Liver (tissue), 6 donors: ENCODE results near the gene RNF5. TPM values are rescaled to one million over a fixed set of nuclear protein-coding genes. Genes with fewer than 3 reads are reported as not detected.

Experiments used
- FOXA2 ChIP-seq: IDR thresholded peaks from 2 replicates; pipeline ENCODE4 v1.6.1; 2016; ENCODE audit warnings: antibody characterized with exemption
- GABPA ChIP-seq, 2 donors: IDR thresholded peaks in 1 of 2; conservative IDR thresholded peaks in 1 of 2; 2 replicates each; pipeline ENCODE4 v1.6.1; 2016; ENCODE audit warnings: antibody characterized with exemption in 2 of 2, mild to moderate bottlenecking in 1 of 2, moderate library complexity in 1 of 2
- JUND ChIP-seq, 2 donors: IDR thresholded peaks; 2 replicates each; pipeline ENCODE4 v1.6.1; 2016; ENCODE audit warnings: antibody characterized with exemption in 2 of 2
- MAX ChIP-seq: IDR thresholded peaks from 2 replicates; pipeline ENCODE4 v1.6.1; 2016; ENCODE audit warnings: antibody characterized with exemption
- polyA plus RNA-seq, 2 donors: library from polyadenylated mRNA; stranded (reverse) in 1 of 2; unstranded in 1 of 2; fragments of 200-250 nt in 1 of 2; fragments of >200 nt in 1 of 2; fragmentation: Nextera tagmentation in 1 of 2; extraction: Ambion mirVana in 1 of 2; gene quantifications; one replicate each; pipeline versions ENCODE4 v1.2.1 to v1.2.3, GENCODE V29; 2013 to 2015
- small RNA-seq: library from RNA; depleted of rRNA; stranded (forward); fragments of <200 nt; gene quantifications from one replicate; pipeline ENCODE3, GENCODE V24; 2014
- total RNA-seq, 2 donors: library from RNA; depleted of rRNA; stranded (reverse); fragments of >200 nt; gene quantifications; one replicate each; pipeline ENCODE4 v1.2.3, GENCODE V29; 2014
- donor health status: healthy.
- donor health status: healthy.
- donor health status: healthy.

Gene RNF5
- total and polyA plus RNA-seq, 4 donors, result 51.5 to 85.9 (median 61.0) TPM

GRCh38 chr6:32226434-32226833 lies 48.2 kb downstream of the RNF5 start (continued):
- no peak for TF ChIP-seq FOXA2
- TF ChIP-seq GABPA (IDR thresholded peaks at IDR 0.05 in 1 of 2, conservative IDR thresholded peaks at IDR 0.05 in 1 of 2), result no peak
- no peak for TF ChIP-seq MAX
- no peak for TF ChIP-seq JUND (IDR thresholded peaks at IDR 0.05)

Small RNA genes lying within 50 kb of the gene (small RNA-seq; reads per million reads assigned to genes)
- gene AL662884.1 (not detected), gene MIR6833 (not detected)

Other genes starting within 250 kb of the RNF5 start
- gene CFB, start 232.3 kb upstream of the RNF5 start, total RNA-seq, result 1,000 to 10,000 TPM; 2,016 to 3,272 TPM
- 1,000 to 10,000 TPM; 3,136 to 3,144 TPM for gene CFB, start 232.3 kb upstream of the RNF5 start, polyA plus RNA-seq
- 10 to 100 TPM; 11.1 to 21.8 TPM for gene NELFE, start 219.4 kb upstream of the RNF5 start, total RNA-seq
- 10 to 100 TPM; 11.9 to 14.2 TPM for gene NELFE, start 219.4 kb upstream of the RNF5 start, polyA plus RNA-seq
- gene SKIC2, start 219.2 kb upstream of the RNF5 start, total RNA-seq, result 10 to 100 TPM; 34.7 to 57.6 TPM
- gene SKIC2, start 219.2 kb upstream of the RNF5 start, polyA plus RNA-seq, result 10 to 100 TPM; 26.7 to 34.3 TPM
- 10 to 100 TPM in 1 of 2 donors, 1 to 10 TPM in 1; 4.5 to 11.0 TPM for gene DXO, start 206.3 kb upstream of the RNF5 start, total RNA-seq
- gene DXO, start 206.3 kb upstream of the RNF5 start, polyA plus RNA-seq, result 1 to 10 TPM; 8.9 to 9.7 TPM
- 1,000 to 10,000 TPM in 1 of 2 donors, 100 to 1,000 TPM in 1; 410 to 1,584 TPM for gene C4A, start 196.3 kb upstream of the RNF5 start, total RNA-seq
- gene C4A, start 196.3 kb upstream of the RNF5 start, polyA plus RNA-seq, result 1,000 to 10,000 TPM; 1,485 to 2,903 TPM
- 1,000 to 10,000 TPM in 1 of 2 donors, 100 to 1,000 TPM in 1; 666 to 1,114 TPM for gene C4B, start 163.6 kb upstream of the RNF5 start, total RNA-seq
- gene C4B, start 163.6 kb upstream of the RNF5 start, polyA plus RNA-seq, result 1,000 to 10,000 TPM; 1,699 to 3,560 TPM
- 10 to 100 TPM in 1 of 2 donors, 1 to 10 TPM in 1; 1.7 to 29.6 TPM for gene CYP21A2, start 140.0 kb upstream of the RNF5 start, total RNA-seq
- gene CYP21A2, start 140.0 kb upstream of the RNF5 start, polyA plus RNA-seq, result 10 to 100 TPM in 1 of 2 donors, 1 to 10 TPM in 1; 6.9 to 29.7 TPM
- gene TNXB, start 69.1 kb upstream of the RNF5 start, total RNA-seq, result 10 to 100 TPM in 1 of 2 donors, 1 to 10 TPM in 1; 6.8 to 17.1 TPM
- 1 to 10 TPM; 3.0 to 4.4 TPM for gene TNXB, start 69.1 kb upstream of the RNF5 start, polyA plus RNA-seq
- gene ATF6B, start 50.2 kb upstream of the RNF5 start, total RNA-seq, result 10 to 100 TPM; 13.6 to 13.9 TPM
- gene ATF6B, start 50.2 kb upstream of the RNF5 start, polyA plus RNA-seq, result 10 to 100 TPM; 17.1 to 24.8 TPM
- 1 to 10 TPM; 2.3 to 5.7 TPM for gene FKBPL, start 48.1 kb upstream of the RNF5 start, total RNA-seq
- gene FKBPL, start 48.1 kb upstream of the RNF5 start, polyA plus RNA-seq, result 1 to 10 TPM; 2.8 to 3.3 TPM
- gene PRRT1, start 26.5 kb upstream of the RNF5 start, total RNA-seq, result under 1 TPM in 1 of 2 donors, not detected in 1; 0.08 TPM
- under 1 TPM; 0.19 to 0.24 TPM for gene PRRT1, start 26.5 kb upstream of the RNF5 start, polyA plus RNA-seq
- 10 to 100 TPM; 22.3 to 47.4 TPM for gene PPT2, start 24.3 kb upstream of the RNF5 start, total RNA-seq
- gene PPT2, start 24.3 kb upstream of the RNF5 start, polyA plus RNA-seq, result 1 to 10 TPM; 7.6 to 7.8 TPM
- gene EGFL8, start 13.8 kb upstream of the RNF5 start, total RNA-seq, result 1 to 10 TPM; 1.8 to 8.2 TPM
- gene EGFL8, start 13.8 kb upstream of the RNF5 start, polyA plus RNA-seq, result 1 to 10 TPM; 1.9 TPM
- 10 to 100 TPM; 10.4 to 14.7 TPM for gene AGPAT1, start 2.3 kb upstream of the RNF5 start, total RNA-seq
- gene AGPAT1, start 2.3 kb upstream of the RNF5 start, polyA plus RNA-seq, result 10 to 100 TPM; 20.3 to 45.1 TPM
- under 1 TPM; 0.47 to 0.92 TPM for gene AGER, start 5.8 kb downstream of the RNF5 start, total RNA-seq
- gene AGER, start 5.8 kb downstream of the RNF5 start, polyA plus RNA-seq, result under 1 TPM; 0.75 to 0.91 TPM
- 10 to 100 TPM; 21.3 to 52.5 TPM for gene PBX2, start 11.8 kb downstream of the RNF5 start, total RNA-seq
- 10 to 100 TPM in 1 of 2 donors, 1 to 10 TPM in 1; 1.5 to 16.0 TPM for gene PBX2, start 11.8 kb downstream of the RNF5 start, polyA plus RNA-seq
- 1 to 10 TPM; 2.3 to 6.6 TPM for gene GPSM3, start 14.2 kb downstream of the RNF5 start, total RNA-seq
- gene GPSM3, start 14.2 kb downstream of the RNF5 start, polyA plus RNA-seq, result 1 to 10 TPM; 6.0 to 8.0 TPM
- gene NOTCH4, start 45.7 kb downstream of the RNF5 start, total RNA-seq, result 10 to 100 TPM in 1 of 2 donors, 1 to 10 TPM in 1; 2.6 to 15.1 TPM
- gene NOTCH4, start 45.7 kb downstream of the RNF5 start, polyA plus RNA-seq, result 10 to 100 TPM in 1 of 2 donors, 1 to 10 TPM in 1; 7.3 to 10.4 TPM
- gene TSBP1, start 193.5 kb downstream of the RNF5 start, total RNA-seq, result not detected
- not detected for gene TSBP1, start 193.5 kb downstream of the RNF5 start, polyA plus RNA-seq
- gene BTNL2, start 228.8 kb downstream of the RNF5 start, total RNA-seq, result not detected
- not detected for gene BTNL2, start 228.8 kb downstream of the RNF5 start, polyA plus RNA-seq